Measurements from ENCODE around the gene PLA2G4F. TPM values are rescaled to one million over a fixed set of nuclear protein-coding genes. Genes with fewer than 3 reads are reported as not detected.
A peak's percentile ranks its signal among the peaks of the same experiment; 100 is the strongest.

Gene PLA2G4F
- total RNA-seq, 1 experiment from 2014 or later: not detected

- no peak for DNase-seq (ENCODE audit: low read depth)
These were observed 23.1 kb downstream of the PLA2G4F start for GRCh38 chr15:42133356-42133755.

DNA sequence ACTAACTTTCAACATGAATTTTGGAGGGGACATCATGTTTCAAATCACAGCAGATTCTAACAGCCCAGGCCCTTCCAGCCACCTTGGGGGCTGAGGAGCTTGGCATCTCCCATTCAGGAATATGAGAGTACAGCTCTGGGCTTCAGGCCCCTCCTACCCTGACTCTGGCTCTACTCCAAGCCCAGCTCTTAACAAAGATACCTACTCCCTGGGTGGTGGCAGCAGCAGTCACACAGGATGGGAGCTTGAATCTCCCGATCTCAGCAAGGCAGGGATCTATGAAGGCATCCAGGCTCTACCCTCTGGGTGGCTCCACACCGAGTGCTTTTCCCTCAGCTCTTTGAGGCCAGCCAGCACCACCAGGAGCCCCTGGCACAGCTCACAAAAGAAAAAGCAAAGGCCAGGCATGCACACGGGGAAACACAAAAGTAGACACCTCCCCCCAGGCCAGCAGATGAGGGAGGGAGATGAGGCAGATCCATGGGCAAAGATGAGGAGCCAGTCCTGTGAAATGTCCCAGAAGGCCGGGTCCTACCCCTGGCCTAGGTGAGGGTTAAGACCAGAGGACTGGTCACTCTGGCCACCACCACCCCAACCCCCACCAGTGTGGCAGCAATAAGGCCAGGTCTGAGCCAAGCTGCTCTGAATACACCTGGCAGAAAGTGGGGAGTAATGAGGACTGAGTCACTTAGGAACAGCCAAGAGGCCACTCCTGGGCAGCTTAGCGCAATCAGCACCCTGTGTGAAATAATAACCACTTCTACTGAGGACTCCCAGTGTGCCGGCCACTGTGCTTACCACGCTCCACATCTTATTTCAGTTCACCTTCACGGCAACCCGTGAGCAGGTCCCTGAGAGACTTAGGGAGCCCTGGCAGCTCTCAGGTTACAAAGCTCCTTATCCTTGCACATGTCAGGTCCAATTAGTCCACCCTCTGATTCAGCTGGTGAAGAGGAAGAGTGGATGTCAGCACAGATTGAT is 24.3 kb downstream of the PLA2G4F start:
- DNase-seq (ENCODE audit: low read depth): no peak

DNA sequence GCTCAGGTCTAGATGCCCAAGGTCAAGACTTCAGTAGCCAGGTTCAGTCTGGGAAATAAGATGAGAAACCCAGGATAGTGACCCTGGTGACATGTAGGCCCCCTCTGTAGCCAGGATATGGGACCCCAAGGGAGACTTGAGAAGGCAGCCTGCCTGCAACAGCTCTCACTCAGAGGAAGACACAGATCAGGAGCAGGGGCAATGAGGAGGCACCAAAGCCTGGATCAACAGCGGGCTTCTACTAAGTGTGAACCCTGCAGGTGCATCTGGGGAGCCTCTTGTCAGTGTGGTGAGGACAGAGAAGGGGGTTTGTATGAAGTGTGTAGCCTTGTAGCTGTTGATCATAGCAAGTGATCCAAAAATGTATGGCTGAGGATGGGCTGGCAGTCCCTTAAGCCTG is 25.4 kb downstream of the PLA2G4F start:
- no peak for DNase-seq (ENCODE audit: low read depth)

- no peak for DNase-seq (ENCODE audit: low read depth)
These were observed 26.0 kb downstream of the PLA2G4F start for GRCh38 chr15:42130246-42130986.

GRCh38 chr15:42129364-42129763 is 27.1 kb downstream of the PLA2G4F start:
- DNase-seq (ENCODE audit: low read depth): no peak

DNA sequence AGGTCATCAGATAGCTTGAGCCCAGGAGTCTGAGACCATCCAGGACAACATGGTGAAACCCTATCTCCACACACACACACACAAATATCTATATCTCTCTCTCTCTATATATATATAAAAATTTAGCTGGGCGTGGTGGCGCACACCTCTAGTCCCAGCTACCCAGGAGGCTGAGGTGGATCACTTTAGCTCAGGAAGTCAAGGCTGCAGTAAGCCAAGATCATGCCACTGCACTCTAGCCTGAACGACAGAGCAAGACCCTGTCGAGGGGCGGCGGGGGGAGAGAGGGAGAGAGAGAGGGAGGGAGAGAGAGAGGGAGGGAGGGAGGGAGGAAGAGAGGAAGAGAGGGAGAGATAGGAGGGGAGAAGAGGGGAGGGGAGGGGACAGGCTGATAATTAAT is 28.0 kb downstream of the PLA2G4F start:
- no peak for DNase-seq (ENCODE audit: low read depth)

GRCh38 chr15:42123546-42123945 is 32.9 kb downstream of the PLA2G4F start:
- DNase-seq (ENCODE audit: low read depth): no peak

GRCh38 chr15:42121682-42122081 is 34.8 kb downstream of the PLA2G4F start:
- no peak for DNase-seq (ENCODE audit: low read depth)

DNA sequence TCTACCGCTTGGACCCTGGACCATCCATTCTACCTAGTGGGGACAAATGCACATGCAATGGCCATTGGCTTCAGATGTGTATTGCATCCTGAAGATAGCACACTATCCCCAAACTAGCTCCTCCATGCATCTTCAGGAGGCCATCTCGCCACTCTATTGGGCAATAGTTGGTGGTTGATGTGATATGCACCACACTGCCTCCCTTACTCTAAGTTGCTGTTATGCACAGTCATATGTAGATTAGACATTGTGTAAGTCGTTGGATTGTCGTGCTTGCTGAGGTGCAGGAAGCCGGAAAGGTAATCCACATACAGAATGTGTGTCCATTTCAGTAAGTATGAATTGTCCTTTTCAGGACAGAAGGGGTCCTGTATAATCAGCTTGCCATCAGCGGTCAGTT is 35.4 kb downstream of the PLA2G4F start:
- DNase-seq (ENCODE audit: low read depth): no peak

GRCh38 chr15:42120285-42120684 is 36.2 kb downstream of the PLA2G4F start:
- no peak for DNase-seq (ENCODE audit: low read depth)

DNA sequence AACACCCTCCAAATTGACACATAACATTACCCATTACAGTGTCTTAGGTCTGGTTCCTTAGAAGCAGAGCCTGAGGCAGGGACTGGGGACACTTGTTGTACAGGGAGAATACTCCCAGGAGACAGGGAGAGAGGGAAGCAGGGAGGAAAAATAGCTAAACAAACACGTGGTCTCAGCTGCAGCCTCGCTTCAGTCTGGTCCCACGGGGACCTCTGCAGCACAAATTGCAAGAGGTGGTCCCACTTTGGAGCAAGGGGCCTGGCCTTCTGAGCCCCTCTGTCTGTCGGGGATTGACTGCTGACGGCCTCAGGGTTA is 37.0 kb downstream of the PLA2G4F start:
- no peak for DNase-seq (ENCODE audit: low read depth)

DNA sequence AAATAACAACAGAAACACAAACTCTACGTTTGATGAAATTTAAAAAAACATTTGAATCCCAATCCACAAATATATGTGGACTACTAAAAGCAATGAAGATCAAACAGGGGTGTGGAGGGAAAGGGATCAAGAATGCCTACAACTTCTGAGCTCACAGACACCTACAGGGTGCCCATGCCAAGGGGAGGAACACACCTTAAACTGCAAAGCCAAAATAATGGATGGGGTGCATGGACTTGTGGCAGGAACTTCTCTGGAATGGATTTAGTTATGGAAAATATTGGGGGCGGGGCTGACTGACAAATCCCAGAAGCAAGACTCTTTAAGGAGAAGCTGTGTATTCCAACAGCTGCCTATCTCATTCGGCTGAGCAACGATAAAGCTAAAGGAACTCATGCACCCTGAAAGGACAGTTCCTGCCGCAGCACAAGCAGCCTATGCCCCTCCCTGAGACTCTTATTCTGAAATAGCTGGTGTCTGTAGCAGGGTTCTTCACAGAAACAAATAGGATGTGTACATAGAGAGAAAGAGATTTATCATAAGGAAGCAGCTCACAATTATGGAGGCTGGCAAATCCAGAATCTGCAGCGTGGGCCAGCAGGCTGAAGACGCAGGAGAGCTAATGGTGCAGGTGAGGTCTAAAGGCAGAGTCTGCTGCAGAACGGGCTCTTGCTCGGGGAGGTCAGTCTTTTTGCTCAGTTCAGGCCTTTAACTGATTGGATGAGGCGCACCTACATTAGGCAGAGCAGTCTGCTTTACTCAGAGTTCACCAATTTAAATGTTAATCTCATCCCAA is 37.6 kb downstream of the PLA2G4F start:
- DNase-seq (ENCODE audit: low read depth): no peak

GRCh38 chr15:42111924-42112323 is 44.5 kb downstream of the PLA2G4F start:
- no peak for DNase-seq (ENCODE audit: low read depth)

DNA sequence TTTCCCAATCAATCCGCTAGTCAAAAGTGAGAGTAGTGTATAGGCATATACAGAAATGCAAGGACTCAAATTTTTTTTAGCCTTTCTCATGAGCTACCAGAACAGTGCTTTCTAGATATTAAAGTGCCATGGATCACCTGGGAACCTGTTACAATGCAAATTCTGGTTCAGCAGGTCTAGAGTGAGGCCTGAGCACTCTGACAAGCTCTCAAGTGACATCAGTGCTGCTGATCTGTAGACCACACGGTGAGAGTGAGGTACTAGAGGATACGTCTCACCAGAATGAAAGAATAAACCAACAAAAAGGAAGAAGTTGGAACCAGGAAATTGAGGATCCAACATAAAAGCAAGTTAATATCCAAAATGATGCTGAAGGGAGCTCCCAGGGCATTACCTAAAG is 46.1 kb downstream of the PLA2G4F start:
- DNase-seq (ENCODE audit: low read depth): no peak

DNA sequence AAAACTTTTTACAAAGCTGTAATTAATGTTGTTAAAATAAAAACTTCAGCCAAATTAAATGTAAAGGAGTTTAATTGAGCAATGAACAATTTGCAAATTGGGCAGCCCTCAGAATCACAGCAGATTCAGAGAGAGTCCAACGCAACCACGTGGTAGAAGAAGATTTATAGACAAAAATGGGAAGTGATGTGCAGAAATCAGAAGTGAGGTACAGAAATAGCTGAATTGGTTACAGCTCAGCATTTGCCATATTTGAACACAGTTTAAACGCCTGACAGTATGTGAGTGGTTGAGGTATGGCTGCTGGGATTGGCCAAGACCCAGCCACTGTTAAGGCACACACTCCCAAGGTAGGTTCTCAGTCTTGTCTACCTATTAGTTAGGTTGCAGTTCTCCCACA is 47.6 kb downstream of the PLA2G4F start:
- DNase-seq (ENCODE audit: low read depth): no peak

DNA sequence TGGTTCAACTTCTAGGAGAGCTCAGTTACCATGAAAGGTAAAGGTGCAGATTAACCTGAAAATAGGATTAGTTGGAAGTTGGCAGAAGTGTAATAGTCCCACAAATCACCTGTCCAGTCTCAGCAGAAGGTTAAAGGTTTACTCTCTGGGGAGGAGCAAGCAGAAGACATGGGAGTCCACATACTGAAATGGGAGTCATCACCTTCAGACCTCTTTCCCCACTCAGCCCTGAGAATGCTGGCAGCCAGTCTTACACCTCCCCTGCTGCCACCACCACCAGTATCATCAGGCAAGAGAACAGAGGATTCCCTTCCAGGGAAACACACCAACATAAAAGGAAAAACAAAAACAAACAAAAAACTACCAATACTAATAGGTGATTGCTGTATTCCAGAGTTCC is 48.2 kb downstream of the PLA2G4F start:
- no peak for DNase-seq (ENCODE audit: low read depth)

DNA sequence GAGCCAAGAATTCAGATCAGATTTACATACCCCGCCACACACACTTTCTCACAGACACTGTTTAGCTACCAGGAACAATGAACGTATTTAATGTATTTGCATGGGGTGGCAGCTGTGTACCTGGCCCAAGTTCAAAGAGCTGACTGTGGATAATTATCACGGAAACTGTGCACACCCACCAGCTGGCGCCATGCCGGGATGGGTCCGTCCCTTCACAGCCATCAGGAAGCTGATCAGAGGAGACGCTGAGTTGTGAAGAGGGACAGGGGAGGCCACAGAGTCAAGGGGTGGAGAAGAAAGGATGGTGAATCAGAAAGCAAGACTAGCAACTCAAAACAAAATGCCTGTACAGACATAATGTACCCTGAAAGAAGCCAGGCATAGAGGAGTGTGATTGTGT is 49.0 kb downstream of the PLA2G4F start:
- peak; percentile 44 for DNase-seq (ENCODE audit: low read depth)

DNA sequence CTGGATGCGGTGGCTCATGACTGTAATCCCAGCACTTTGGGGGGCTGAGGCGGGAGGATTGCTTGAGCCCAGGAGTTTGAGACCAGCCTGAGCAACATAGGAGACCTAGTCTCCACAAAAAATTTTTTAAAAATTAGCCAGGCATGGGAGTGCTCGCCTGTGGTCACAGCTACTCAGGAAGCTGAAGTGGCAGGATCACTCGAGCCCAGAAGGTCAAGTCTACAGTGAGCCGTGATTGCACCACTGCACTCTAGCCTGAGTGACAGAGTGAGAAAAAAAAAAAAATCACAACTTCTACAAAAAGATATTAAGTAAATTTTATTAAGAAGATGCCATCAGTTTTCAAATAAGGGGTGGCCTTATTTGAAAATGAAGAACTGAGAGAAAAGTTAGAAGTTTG is 50.1 kb downstream of the PLA2G4F start:
- no peak for DNase-seq (ENCODE audit: low read depth)

- DNase-seq (ENCODE audit: low read depth): no peak
These were observed 52.1 kb downstream of the PLA2G4F start for GRCh38 chr15:42104095-42104891.

DNA sequence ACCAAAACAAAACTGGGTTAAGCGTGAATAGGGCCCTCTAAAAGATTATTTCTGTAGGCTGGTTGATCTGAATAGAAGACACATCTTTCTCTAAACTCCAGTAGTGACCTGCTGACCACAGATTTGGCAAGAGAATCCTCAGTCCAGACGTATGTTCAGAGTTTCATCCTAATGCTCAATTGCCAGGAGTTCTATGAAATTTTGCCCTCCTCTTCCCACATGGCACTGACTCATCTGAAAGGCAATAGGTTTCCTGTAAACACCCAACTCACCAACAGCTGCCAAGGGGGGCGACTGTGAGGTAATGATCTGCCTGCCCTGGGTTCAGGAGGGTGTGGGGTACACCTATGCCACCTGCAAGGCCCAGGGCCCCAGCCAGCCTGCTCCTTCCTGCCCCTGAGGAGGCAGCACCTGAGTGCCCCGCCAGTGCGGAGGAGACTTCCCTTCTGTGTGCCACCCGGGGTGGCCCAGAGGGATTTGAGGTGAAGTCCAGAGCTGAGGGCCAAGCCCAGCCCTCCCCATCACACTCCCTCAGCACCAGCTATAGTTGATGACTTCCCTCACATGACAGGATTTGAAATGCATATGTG is 53.7 kb downstream of the PLA2G4F start:
- peak; percentile 53 for DNase-seq (ENCODE audit: low read depth)

DNA sequence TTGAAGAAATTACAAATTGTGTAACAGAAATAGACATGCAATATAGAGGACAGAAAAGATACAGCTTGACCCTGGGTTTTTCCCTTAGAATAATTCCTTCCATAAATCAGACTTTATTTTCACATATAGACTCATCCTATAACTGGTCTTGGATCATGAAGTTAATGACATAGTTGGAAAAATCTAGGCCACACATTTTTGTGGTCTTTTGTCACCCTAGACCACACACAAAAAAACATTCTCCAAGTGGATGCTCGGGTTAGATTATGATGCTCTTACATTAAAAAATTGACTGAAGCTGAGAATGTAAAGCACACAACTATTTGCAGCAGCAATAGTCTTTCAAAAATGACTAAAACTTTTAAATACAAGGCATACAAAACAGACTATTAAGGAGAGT is 54.6 kb downstream of the PLA2G4F start:
- no peak for DNase-seq (ENCODE audit: low read depth)
